NCI-H748 treated with DMSO at 0.1 percent for 48 hours (cell line): Measurements from ENCODE around the gene ROBO1.
"Not testable (repeated sequence)": the region's sequence is repeated elsewhere in the genome, so short reads cannot be mapped to it uniquely, and the experiment has no call there.

Experiments
- DNase-seq: peaks from one replicate; lab custom pipeline; 2025; lab: John Stamatoyannopoulos, UW

Gene ROBO1

GRCh38 chr3:79369306-79369705 is 398.5 kb downstream of the ROBO1 start:
- DNase-seq: no peak

DNA sequence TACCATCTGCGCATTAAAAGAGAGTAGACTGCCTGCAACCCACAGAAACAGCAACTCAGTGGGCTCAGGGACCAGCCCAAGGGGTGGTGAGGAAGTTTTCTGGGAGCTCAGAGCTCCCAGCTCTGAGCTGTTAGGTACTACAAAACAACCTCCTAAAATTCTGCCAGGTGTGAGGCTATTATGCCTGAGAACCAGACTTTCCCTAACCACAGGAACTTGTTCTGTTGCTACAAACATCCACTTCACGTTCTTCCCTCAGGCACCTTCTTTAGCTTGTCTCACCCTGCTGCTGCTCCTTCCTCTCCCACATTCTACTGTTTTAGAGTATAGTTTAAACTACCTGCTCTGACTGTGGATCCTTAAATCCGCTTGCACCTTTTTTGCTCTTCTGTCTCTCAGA is 399.4 kb downstream of the ROBO1 start:
- DNase-seq: no peak

GRCh38 chr3:79367803-79368202 is 400.0 kb downstream of the ROBO1 start:
- no peak for DNase-seq

DNA sequence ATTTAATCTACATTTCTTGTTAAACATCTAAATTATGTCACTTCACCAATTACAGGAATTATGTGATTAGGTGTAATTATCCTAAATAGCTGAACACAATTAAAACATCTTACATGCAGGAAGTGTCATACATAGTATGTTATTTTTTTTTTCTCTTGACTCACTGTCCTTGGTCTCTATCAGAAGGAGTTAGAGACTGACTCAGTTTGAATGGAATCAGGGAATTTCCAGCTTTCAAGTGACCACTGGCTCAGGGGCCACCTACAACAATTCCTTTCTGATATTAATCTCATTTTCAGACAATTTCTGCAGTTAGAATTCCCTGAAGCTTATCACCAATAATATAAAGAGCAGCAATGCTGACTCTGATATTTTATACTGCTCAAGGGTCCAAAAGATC is 400.7 kb downstream of the ROBO1 start:
- no peak for DNase-seq

GRCh38 chr3:79366414-79366813 is 401.4 kb downstream of the ROBO1 start:
- no peak for DNase-seq

- no peak for DNase-seq
These were observed 403.0 kb downstream of the ROBO1 start for GRCh38 chr3:79364784-79365183.

GRCh38 chr3:79362571-79363270 is 405.1 kb downstream of the ROBO1 start:
- no peak for DNase-seq

DNA sequence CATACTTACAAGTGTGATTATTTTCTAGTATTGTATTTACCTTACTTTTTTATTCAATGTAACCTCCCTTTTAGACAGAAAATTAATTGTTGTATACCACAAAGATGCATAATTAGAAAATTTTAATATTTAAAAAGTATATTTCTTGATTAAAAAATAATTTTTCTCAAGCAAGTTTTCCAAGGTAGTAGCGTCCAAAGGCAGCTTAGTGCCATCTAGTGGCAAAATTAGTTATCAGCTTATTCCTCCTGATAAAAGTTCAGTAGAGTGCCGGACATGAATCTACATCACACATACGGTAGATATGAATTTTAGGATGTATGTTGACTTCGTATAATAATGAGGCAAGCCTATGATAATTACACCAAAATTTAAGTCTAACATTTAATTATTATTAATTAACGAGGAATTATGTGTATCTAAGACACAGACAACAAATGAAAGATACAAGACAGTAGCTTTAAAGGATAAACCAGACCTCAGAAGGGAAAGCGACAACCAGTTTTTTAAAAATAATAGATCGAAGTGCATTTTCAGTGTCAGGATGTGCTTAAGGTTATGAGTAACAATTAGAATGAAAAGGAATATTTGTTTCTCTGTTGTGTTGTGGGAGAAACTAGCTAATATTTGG is 405.9 kb downstream of the ROBO1 start:
- DNase-seq: peak; percentile 3

- no peak for DNase-seq
These were observed 409.5 kb downstream of the ROBO1 start for GRCh38 chr3:79358327-79358726.

DNA sequence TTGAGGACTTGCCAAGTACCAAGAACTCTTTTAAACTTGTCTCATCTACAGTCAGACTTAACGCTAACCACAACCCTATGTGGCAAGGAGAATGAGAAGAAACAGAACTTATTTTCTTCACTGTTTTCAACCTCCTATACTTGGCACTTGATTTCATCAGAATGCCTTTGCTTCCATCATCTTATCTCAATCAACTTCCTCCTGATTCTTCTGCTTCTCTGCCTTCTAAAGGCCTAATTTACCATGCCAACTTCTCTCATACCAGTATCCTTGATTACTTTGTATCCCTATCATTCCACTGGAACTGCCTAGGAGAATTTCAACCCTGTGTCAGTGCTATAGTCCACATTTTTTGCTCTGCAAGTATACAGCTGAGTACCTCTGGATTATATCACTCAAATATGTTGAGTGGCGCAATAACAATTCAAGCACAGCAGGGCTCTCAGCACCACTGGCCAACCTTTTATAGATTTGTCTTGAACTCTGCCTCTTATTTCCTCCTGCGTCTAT is 413.6 kb downstream of the ROBO1 start:
- DNase-seq: no peak

- DNase-seq: no peak
These were observed 416.1 kb downstream of the ROBO1 start for GRCh38 chr3:79351699-79352098.

DNA sequence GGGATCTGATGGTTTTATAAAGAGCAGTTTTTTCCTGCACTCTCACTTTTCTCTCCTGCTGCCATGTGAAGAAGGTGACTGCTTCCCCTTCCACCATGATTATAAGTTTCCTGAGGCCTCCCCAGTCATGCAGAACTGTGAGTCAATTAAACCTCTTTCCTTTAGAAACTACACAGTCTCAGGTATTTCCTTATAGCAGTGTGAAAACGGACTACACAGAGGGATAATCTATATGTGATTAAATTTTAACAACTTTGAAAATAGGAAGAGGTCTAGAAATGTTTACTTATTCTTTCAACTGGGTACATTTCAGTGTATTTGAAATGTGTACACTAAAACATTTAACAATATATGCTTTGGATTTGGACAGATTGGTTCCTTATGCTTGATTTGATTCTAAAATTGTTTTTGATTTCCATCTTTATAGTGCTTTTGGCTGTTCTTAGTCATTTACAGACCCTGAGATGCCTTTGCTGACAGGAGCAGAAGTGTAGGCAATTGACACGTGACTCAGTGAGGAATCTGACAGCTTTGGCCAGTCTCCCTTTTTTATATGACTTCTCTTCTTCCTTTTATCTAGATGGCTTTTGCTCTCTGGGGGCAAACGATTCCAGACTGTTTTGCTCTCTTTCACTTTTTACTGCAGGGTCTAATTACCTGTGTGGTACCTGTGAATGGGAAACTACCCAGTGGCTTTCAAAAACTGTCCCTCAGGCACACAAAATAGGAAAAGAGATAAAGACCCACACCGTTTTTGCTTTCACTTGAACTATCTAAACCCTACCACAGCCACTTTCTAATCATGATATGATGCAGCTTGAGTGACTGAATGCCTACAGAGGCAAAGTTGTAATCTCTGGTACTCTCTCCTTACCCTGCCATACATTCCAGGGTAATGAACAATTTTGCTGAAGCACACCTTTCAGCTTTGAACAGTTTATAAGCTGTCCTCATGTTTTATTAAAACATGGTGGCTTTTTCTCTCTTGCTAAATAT is 422.6 kb downstream of the ROBO1 start:
- DNase-seq: no peak

DNA sequence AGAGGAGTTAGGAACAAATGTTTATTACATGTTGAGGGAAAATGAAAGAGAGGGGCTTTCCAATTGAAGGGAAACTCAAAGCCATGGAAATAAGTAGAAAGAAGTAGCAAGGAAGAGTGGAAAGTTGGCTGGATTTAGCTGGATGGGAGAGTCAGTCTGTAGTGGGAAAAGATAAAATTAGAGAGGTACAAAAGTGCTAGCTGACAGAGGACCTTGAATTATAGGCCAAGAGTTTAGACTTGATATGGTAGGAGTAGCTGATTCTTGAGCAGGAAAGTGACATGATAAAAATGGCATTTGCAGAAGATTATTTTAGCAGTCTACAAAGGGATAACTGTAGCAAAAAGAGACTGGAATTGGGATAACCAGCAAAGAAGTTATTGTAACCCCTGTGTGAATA is 425.8 kb downstream of the ROBO1 start:
- no peak for DNase-seq

- no peak for DNase-seq
These were observed 428.0 kb downstream of the ROBO1 start for GRCh38 chr3:79339846-79340245.

- DNase-seq: no peak
These were observed 430.0 kb downstream of the ROBO1 start for GRCh38 chr3:79337798-79338197.

DNA sequence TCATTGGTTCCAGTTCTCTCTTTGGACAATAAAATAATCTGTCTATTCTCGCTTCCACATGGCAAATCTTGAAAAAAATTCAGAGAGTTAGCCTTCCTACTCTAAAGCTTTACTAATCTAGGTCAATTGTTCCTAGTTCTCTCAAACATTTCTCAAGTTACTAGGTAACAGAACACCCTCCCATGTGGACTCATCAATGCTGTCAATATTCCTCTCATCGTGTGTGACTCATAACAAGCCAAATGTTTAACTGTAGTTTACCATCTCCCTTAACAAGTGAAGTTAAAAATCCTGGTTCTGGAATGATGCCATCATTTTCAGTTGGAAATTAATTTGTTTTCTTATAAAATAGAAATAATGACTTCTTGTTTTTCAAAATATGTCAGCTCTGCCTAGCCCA is 438.6 kb downstream of the ROBO1 start:
- no peak for DNase-seq

GRCh38 chr3:79326642-79327041 is 441.2 kb downstream of the ROBO1 start:
- no peak for DNase-seq

GRCh38 chr3:79325833-79326383 is 441.9 kb downstream of the ROBO1 start:
- DNase-seq: not testable (repeated sequence)

GRCh38 chr3:79317551-79318518 is 450.0 kb downstream of the ROBO1 start:
- DNase-seq: no peak

DNA sequence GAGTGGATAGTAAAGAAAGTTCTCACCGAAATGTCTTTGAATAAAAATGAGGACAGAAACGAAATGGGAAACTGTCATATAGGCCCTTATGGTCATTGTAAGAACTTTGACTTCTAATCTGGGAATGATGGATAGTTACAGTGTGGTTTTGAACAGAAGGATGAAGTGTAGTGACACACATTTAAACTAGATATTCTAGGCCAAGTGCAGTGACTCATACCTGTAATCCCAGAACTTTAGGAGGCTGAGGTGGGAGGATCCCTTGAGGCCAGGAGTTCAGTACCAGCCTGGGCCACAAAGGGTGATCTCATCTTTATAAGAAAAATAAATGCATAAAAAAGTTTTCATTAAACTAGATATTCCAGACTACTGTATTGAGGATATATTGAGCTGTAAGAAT is 452.8 kb downstream of the ROBO1 start:
- DNase-seq: no peak

GRCh38 chr3:79314544-79314943 is 453.3 kb downstream of the ROBO1 start:
- DNase-seq: no peak
